ENCODE measurements around the gene TMPRSS6.

GRCh38 chr22:37101311-37102066, 8.0 kb downstream of the TMPRSS6 start:
- no peak for TF ChIP-seq CTCF (IDR thresholded peaks at IDR 0.05)
- no peak for TF ChIP-seq POLR2A (IDR thresholded peaks at IDR 0.05)

Data from adrenal gland (tissue), 5 donors.